ENCODE measurements around the gene CD300LF. TPM values are rescaled to one million over a fixed set of nuclear protein-coding genes. Genes with fewer than 3 reads are reported as not detected.

Gene CD300LF
- total RNA-seq, 4 donors from 2014 or later, result 1.1 to 1.7 TPM; not detected in 2

DNA sequence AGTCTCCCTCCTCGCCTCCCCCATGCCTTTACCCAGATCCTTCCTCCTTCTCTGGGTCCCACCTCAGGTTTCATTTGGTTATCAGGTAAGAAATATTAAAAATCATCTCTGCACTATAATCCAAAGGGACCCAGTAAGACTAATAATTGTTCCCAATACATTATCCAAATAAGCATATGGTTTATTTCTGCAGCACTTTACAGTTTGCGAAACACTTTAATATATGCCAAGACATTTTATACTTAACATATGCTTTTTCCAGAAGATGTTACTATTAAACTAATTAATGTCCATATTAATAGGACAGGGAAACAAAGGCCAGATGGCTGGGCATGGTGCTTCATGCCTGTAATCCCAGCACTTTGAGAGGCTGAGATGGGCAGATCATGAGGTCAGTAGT lies 33.3 kb downstream of the CD300LF start:
- no peaks in the 10 kb centered on the region for H3K27me3 ChIP-seq
- peaks cover 0 to 5% (median 0%) of the 10 kb centered on the region in 4 donors for H3K4me1 ChIP-seq
- no peak overlapping the region for H3K27ac ChIP-seq
- H3K9me3 ChIP-seq, result no peaks in the 10 kb centered on the region
- DNase-seq, result no peak
- H3K4me3 ChIP-seq, result no peak overlapping the region
- no peaks in the 10 kb centered on the region for H3K36me3 ChIP-seq
- no peak for TF ChIP-seq POLR2A (IDR thresholded peaks at IDR 0.05)
- TF ChIP-seq, protein P1, sequence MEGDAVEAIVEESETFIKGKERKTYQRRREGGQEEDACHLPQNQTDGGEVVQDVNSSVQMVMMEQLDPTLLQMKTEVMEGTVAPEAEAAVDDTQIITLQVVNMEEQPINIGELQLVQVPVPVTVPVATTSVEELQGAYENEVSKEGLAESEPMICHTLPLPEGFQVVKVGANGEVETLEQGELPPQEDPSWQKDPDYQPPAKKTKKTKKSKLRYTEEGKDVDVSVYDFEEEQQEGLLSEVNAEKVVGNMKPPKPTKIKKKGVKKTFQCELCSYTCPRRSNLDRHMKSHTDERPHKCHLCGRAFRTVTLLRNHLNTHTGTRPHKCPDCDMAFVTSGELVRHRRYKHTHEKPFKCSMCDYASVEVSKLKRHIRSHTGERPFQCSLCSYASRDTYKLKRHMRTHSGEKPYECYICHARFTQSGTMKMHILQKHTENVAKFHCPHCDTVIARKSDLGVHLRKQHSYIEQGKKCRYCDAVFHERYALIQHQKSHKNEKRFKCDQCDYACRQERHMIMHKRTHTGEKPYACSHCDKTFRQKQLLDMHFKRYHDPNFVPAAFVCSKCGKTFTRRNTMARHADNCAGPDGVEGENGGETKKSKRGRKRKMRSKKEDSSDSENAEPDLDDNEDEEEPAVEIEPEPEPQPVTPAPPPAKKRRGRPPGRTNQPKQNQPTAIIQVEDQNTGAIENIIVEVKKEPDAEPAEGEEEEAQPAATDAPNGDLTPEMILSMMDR (IDR thresholded peaks at IDR 0.05), result no peak

DNA sequence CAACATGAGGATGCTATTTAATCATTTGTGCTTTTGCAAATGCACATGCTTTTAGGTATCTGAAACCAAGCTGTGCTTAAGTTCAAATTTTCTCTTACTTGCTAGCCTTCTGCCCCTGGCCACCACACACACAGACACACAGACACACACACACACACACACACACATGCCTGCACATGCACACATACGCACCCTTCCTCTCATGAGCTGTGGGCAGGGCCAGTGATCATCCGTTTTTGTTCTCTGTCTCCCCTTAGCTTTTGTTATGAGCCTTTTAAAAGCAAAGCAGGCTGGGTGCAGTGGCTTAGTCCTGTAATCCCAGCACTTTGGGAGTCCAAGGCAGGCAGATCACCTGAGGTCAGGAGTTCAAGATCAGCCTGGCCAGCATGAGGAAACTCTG lies 34.2 kb downstream of the CD300LF start:
- no peak for DNase-seq
- H3K4me3 ChIP-seq, result no peak overlapping the region
- peaks cover 0 to 5% (median 0%) of the 10 kb centered on the region in 4 donors for H3K4me1 ChIP-seq
- H3K27ac ChIP-seq, result no peak overlapping the region
- no peaks in the 10 kb centered on the region for H3K9me3 ChIP-seq
- no peaks in the 10 kb centered on the region for H3K27me3 ChIP-seq
- TF ChIP-seq, protein P1 (IDR thresholded peaks at IDR 0.05), result no peak
- no peak for TF ChIP-seq POLR2A (IDR thresholded peaks at IDR 0.05)
- no peaks in the 10 kb centered on the region for H3K36me3 ChIP-seq

DNA sequence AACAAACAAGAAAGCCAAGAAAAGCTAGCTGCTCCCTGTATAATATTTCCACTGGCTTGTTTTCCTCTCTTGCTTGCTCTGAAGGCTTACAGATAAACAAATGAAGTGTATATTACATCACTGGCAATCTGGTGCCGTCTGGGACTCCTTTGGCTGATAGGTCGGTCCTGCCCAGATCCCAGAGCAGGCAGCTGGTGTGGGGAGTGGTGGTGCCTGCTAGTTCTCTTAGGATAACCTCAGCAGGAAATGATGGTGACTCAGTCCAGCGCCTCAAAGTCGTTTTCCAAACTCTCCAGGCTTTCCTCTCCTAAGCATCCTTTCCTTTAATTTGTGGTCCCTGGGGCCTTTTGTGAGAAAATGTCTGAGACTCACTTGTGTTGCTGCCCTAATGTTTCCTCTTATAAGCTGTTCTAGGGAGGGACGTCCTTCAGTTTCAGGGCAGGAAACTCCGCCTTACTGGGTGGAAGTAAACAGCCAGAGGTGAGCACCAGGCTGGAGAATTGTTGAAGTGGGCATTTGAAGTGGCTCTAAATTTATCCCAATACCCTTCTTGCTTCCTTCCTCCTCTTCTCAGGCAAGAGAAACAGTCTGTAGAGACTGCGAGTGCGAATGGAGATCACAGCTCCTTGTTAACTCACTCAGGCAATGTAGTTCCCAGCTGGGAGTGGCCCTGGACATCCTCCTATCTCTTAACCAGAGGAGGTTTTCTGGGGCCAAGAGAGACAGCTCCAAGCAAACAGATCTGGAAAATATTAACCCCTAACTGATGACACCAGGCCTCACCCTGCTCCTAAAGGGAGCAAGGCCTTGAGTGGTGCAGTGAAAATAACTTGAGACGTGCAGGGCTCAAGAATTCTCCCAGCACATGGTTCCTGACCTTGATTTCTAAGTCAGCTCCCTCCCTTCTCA lies 34.9 kb downstream of the CD300LF start:
- peak overlapping the region in 2 of 4 donors; percentile 25 to 46 for H3K27ac ChIP-seq
- H3K27me3 ChIP-seq, result no peaks in the 10 kb centered on the region
- no peak for DNase-seq
- peaks cover 0 to 5% (median 0%) of the 10 kb centered on the region in 4 donors for H3K4me1 ChIP-seq
- no peak overlapping the region for H3K4me3 ChIP-seq
- TF ChIP-seq POLR2A (IDR thresholded peaks at IDR 0.05), result no peak
- no peaks in the 10 kb centered on the region for H3K9me3 ChIP-seq
- no peaks in the 10 kb centered on the region for H3K36me3 ChIP-seq

DNA sequence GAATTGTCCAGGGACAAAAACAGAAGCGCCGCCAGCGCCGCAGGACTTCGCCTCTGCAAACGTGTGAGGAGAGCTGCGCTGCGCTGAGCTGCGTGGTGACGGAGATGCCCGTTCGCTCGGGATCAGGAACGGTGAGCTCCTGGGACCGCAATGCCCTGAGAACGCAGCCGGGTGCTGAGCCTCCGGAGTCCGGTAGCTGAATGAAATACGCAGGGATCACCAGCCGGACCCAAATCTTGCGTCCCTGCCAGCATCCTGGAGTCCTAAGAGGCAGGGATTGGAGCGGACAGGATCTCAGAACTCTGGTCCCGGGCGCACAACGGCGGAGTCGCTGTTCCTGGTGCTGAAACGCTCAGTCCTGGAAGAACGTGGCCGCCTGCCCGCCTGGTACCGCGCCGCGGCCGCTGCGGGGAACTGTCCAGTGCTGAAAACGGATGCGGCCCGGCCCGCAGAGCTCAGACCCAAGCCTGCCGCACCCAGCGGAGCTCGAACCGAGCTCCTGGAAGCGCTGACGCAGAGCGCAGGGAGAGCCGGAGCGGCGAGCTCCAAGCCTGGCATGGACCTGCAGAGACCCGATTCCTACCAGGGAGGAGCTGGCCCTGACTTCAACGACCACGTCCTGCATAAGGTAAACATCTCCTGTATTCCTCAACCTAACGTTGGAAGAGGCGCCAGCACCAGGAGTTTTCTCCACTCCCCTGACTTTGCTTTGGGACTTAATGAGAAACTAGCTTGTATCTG lies 41.5 kb downstream of the CD300LF start:
- Histone ChIP-seq H3K9me3 (no peaks in the 10 kb centered on the region), H3K4me3 (no peak overlapping the region), H3K36me3 (no peaks in the 10 kb centered on the region), H3K4me1 (no peaks in the 10 kb centered on the region), H3K27ac (no peak overlapping the region), H3K27me3 (peaks cover 0 to 3% of the 10 kb centered on the region in 2 donors)
- no peak for TF ChIP-seq POLR2A (IDR thresholded peaks at IDR 0.05)
- TF ChIP-seq, protein P1 (IDR thresholded peaks at IDR 0.05), result no peak
- peak; percentile 39 to 74 (median 68) for DNase-seq

DNA sequence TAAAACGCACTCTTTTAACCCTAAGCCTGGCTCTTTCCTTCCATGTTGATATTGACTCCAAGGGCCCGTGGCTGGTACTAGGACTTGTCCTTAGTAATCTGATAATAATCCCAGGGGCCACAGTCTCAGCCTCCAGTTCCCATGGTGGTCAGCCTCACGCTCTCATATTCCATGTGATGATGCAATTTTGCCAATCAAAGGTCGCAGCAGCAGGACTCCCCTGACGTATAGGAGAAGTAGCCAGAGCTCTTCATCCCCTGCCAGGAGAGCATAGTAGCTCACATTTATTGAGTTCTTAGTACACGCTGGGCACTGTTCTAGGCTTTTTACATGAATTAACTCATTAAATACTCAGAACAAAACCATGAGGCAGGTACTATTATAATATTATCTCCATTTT lies 42.4 kb downstream of the CD300LF start:
- no peak overlapping the region for H3K27ac ChIP-seq
- H3K27me3 ChIP-seq, result peaks cover 0 to 3% of the 10 kb centered on the region in 2 donors
- no peak overlapping the region for H3K4me3 ChIP-seq
- no peaks in the 10 kb centered on the region for H3K9me3 ChIP-seq
- no peak for TF ChIP-seq POLR2A (IDR thresholded peaks at IDR 0.05)
- TF ChIP-seq, protein P1 (IDR thresholded peaks at IDR 0.05), result no peak
- H3K4me1 ChIP-seq, result no peaks in the 10 kb centered on the region
- no peak for DNase-seq
- H3K36me3 ChIP-seq, result no peaks in the 10 kb centered on the region

DNA sequence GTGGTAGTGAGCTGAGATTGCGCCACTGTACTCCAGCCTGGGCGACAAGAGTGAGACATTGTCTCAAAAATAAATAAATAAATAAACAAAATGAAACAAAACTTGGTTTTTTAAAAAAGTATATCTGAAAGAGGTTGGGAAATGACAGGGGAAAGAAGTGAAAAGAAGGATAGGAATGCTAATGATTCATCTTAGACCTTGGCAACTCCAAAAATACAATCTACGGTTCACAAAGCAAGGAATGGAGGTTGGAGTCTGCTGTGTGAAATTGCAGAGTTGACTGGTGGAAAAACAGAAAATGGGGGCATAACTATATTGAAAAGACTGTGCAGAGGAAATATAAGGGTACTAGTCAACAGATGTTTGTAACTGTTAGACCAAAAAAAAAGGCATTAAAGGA lies 49.2 kb downstream of the CD300LF start:
- Histone ChIP-seq H3K36me3 (no peaks in the 10 kb centered on the region), H3K4me3 (no peak overlapping the region), H3K9me3 (no peaks in the 10 kb centered on the region), H3K4me1 (no peaks in the 10 kb centered on the region), H3K27ac (no peak overlapping the region), H3K27me3 (no peaks in the 10 kb centered on the region)
- DNase-seq, result no peak
- TF ChIP-seq, protein P1 (IDR thresholded peaks at IDR 0.05), result no peak
- no peak for TF ChIP-seq POLR2A (IDR thresholded peaks at IDR 0.05)
